LNCaP clone FGC (cell line): ENCODE results near the gene ONECUT1.

ENCODE experiments used
- DNase-seq: peaks from one replicate; pipeline ENCODE4 v3.0.0-alpha.2; 2011; ENCODE audit warnings: low read depth
- H3K4me3 ChIP-seq: 2 replicates; pipeline ENCODE4 v1.5.1; 2011; ENCODE audit warnings: mild to moderate bottlenecking, low read depth, low read length, control low read depth
- CTCF ChIP-seq: IDR thresholded peaks from 2 replicates; pipeline ENCODE4 v1.5.1; 2012; ENCODE audit warnings: mild to moderate bottlenecking; ENCODE audit not compliant: control insufficient read depth, insufficient read depth; ENCODE audit errors: extremely low read depth

Gene ONECUT1

GRCh38 chr15:52772766-52773165 is 17.4 kb downstream of the ONECUT1 start:
- no peak overlapping the region for H3K4me3 ChIP-seq
- TF ChIP-seq CTCF: no peak
- DNase-seq: no peak

DNA sequence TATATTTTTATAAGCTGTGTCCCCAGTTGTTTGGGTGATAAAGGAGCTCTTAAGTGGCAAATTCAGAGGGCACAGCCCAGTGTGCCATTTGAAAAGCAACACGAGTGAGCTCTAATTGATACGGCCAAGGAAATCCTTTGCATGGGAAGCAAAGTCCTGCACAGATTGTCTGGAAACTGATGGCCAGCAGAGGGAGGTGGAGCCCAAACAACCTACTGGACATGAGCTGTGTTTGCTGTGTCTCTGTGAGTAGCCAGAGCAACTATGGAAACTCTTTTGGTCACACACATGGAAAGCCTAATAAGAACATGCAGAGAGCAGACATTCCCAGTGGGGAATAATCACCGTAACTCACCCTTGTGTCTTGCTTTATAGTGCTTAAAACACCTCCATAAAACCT is 24.4 kb downstream of the ONECUT1 start:
- no peak for DNase-seq
- TF ChIP-seq CTCF: peak; percentile 80

GRCh38 chr15:52764731-52765130 is 25.4 kb downstream of the ONECUT1 start:
- no peak overlapping the region for H3K4me3 ChIP-seq
- no peak for TF ChIP-seq CTCF
- DNase-seq: no peak

More for the DNA sequence above, 24.4 kb downstream of the ONECUT1 start:
- no peak overlapping the region for H3K4me3 ChIP-seq

DNA sequence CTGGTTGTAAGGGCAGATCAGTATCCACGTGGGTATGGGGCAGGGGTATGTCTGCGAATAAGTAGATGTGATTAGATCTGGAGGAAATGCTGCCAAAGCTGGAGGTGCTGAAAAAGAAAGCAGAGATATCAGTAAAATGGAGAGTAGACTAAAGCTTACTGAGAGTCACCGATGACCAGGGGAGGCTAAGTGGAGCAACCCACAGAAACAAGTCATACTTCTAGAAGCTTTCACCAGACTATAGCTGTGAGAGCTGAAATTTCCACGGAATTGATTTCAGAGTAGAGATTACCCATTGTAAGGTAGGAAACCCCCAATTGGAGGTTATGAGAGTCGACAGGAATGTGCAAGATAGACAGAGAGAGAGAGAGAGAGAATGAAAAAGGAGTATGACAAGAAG is 27.5 kb downstream of the ONECUT1 start:
- no peak for TF ChIP-seq CTCF
- H3K4me3 ChIP-seq: no peak overlapping the region
- no peak for DNase-seq

GRCh38 chr15:52760562-52760961 is 29.6 kb downstream of the ONECUT1 start:
- H3K4me3 ChIP-seq: no peak overlapping the region
- no peak for TF ChIP-seq CTCF
- DNase-seq: no peak

- H3K4me3 ChIP-seq: no peak overlapping the region
- no peak for DNase-seq
- TF ChIP-seq CTCF: no peak
Observed at GRCh38 chr15:52759969-52760368, 30.2 kb downstream of the ONECUT1 start.

DNA sequence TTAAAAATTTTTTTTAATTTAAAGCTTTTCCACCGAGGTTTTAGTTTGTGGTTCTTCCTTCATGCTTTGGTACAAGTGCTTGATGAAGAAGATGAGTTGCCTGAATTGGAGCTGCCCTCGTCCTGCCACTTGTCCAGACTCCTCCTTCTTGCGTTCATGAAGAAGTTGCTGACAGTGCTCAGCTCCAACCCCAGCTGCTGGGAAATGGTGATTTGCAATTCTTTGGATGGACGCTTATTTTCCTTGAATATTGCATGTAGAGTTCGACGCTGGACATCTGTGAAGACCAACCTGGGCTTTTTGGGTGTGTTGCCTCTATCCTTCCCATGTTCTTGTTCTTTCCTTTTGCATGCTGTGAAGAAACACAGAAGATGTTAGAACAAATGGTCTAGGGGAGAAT is 32.6 kb downstream of the ONECUT1 start:
- no peak for TF ChIP-seq CTCF
- no peak overlapping the region for H3K4me3 ChIP-seq
- DNase-seq: no peak
